H9 (cell line): ENCODE results near the gene TMEM253. TPM values are rescaled to one million over a fixed set of nuclear protein-coding genes. Genes with fewer than 3 reads are reported as not detected.

Source experiments
- DNase-seq: peaks from one replicate; pipeline ENCODE4 v3.0.0-alpha.2; 2017
- H2AFZ ChIP-seq: one replicate; pipeline ENCODE4 v1.6.1; 2013; ENCODE audit warnings: mild to moderate bottlenecking, low read length, control low read depth, moderate library complexity
- H2AK5ac ChIP-seq: 2 replicates; pipeline ENCODE4 v1.6.1; 2013; ENCODE audit warnings: low read length, control low read depth, mixed read lengths; ENCODE audit not compliant: insufficient read length
- H2BK120ac ChIP-seq: one replicate; pipeline ENCODE4 v1.6.1; 2013; ENCODE audit warnings: low read depth, mild to moderate bottlenecking, low read length, control low read depth, inconsistent platforms; ENCODE audit not compliant: poor library complexity, severe bottlenecking
- H2BK12ac ChIP-seq: 2 replicates; pipeline ENCODE4 v1.6.1; 2013; ENCODE audit warnings: low read length, control low read depth, mixed read lengths, low read depth; ENCODE audit not compliant: insufficient read length
- H2BK15ac ChIP-seq: 2 replicates; pipeline ENCODE4 v1.6.1; 2013; ENCODE audit warnings: low read depth, low read length, control low read depth
- H2BK20ac ChIP-seq: one replicate; pipeline ENCODE4 v1.6.1; 2013; ENCODE audit warnings: low read depth, mild to moderate bottlenecking, low read length, control low read depth, inconsistent platforms; ENCODE audit not compliant: poor library complexity, severe bottlenecking
- H2BK5ac ChIP-seq: 2 replicates; pipeline ENCODE4 v1.6.1; 2013; ENCODE audit warnings: low read length, control low read depth, mixed read lengths; ENCODE audit not compliant: insufficient read length
- H3K14ac ChIP-seq: 2 replicates; pipeline ENCODE4 v1.6.1; 2013; ENCODE audit warnings: low read length, control low read depth; ENCODE audit not compliant: insufficient read depth
- H3K18ac ChIP-seq: 2 replicates; pipeline ENCODE4 v1.6.1; 2013; ENCODE audit warnings: low read depth, mild to moderate bottlenecking, mixed read lengths, low read length, control low read depth; ENCODE audit not compliant: insufficient read length
- H3K23ac ChIP-seq: 2 replicates; pipeline ENCODE4 v1.6.1; 2013; ENCODE audit warnings: low read length, control low read depth, mixed read lengths, low read depth; ENCODE audit not compliant: insufficient read length
- H3K23me2 ChIP-seq: 2 replicates; pipeline ENCODE4 v1.6.1; 2013; ENCODE audit warnings: low read depth, mild to moderate bottlenecking, mixed read lengths, low read length, control low read depth; ENCODE audit not compliant: insufficient read length, poor library complexity, severe bottlenecking
- H3K27ac ChIP-seq: 2 replicates; pipeline ENCODE4 v1.5.1; 2013; ENCODE audit warnings: low read length, control low read depth, mixed read lengths, low read depth; ENCODE audit not compliant: insufficient read length
- H3K27me3 ChIP-seq: 2 replicates; pipeline ENCODE4 v1.6.1; 2013; ENCODE audit warnings: low read length, control low read depth, inconsistent platforms; ENCODE audit not compliant: insufficient read depth
- H3K4ac ChIP-seq: 2 replicates; pipeline ENCODE4 v1.6.1; 2013; ENCODE audit warnings: low read depth, mild to moderate bottlenecking, control low read depth, inconsistent platforms, low read length, moderate library complexity
- H3K4me1 ChIP-seq: 2 replicates; pipeline ENCODE4 v1.6.1; 2013; ENCODE audit warnings: low read length, control low read depth, inconsistent platforms; ENCODE audit not compliant: insufficient read depth
- H3K4me2 ChIP-seq: 2 replicates; pipeline ENCODE4 v1.6.1; 2013; ENCODE audit warnings: low read length, control low read depth, mixed read lengths; ENCODE audit not compliant: insufficient read length, insufficient read depth
- H3K56ac ChIP-seq: 2 replicates; pipeline ENCODE4 v1.6.1; 2013; ENCODE audit warnings: low read depth, mild to moderate bottlenecking, mixed read lengths, low read length, control low read depth; ENCODE audit not compliant: insufficient read length
- H3K79me1 ChIP-seq: 2 replicates; pipeline ENCODE4 v1.6.1; 2013; ENCODE audit warnings: low read depth, mild to moderate bottlenecking, moderate library complexity, low read length, control low read depth, inconsistent platforms; ENCODE audit not compliant: insufficient read depth, poor library complexity, severe bottlenecking
- H3K79me2 ChIP-seq: 2 replicates; pipeline ENCODE4 v1.6.1; 2013; ENCODE audit warnings: low read length, control low read depth, inconsistent platforms; ENCODE audit not compliant: insufficient read depth
- H3K9ac ChIP-seq: 2 replicates; pipeline ENCODE4 v1.6.1; 2013; ENCODE audit warnings: low read length, control low read depth, mixed read lengths; ENCODE audit not compliant: insufficient read length; ENCODE audit errors: extremely low read depth
- H3K9me3 ChIP-seq: one replicate; pipeline ENCODE4 v1.6.1; 2013; ENCODE audit warnings: low read depth, low read length, inconsistent platforms; ENCODE audit not compliant: control insufficient read depth
- H3T11ph ChIP-seq: one replicate; pipeline ENCODE4 v1.6.1; 2013; ENCODE audit warnings: mild to moderate bottlenecking, low read length, control low read depth, inconsistent platforms
- H4K20me1 ChIP-seq: one replicate; pipeline ENCODE4 v1.6.1; 2013; ENCODE audit not compliant: control insufficient read depth, insufficient read length, insufficient read depth
- H4K5ac ChIP-seq: 2 replicates; pipeline ENCODE4 v1.6.1; 2013; ENCODE audit warnings: low read depth, mild to moderate bottlenecking, mixed read lengths, low read length, control low read depth; ENCODE audit not compliant: insufficient read length
- H4K8ac ChIP-seq: replicated peaks from 2 replicates; pipeline ENCODE4 v1.6.1; 2013; ENCODE audit warnings: low read length, control low read depth, mixed read lengths, low read depth; ENCODE audit not compliant: insufficient read length
- H4K91ac ChIP-seq: 2 replicates; pipeline ENCODE4 v1.6.1; 2013; ENCODE audit warnings: low read depth, mild to moderate bottlenecking, moderate library complexity, mixed read lengths, low read length, control low read depth; ENCODE audit not compliant: insufficient read length
- H3K27ac Mint-ChIP-seq, 3 experiments: 2 replicates in 2 of 3; 3 replicates in 1 of 3; pipeline ENCODE4 v1.8.0; 2020 to 2021; ENCODE audit warnings: mixed read lengths in 3 of 3, mild to moderate bottlenecking in 1 of 3, moderate library complexity in 1 of 3
- H3K27me3 Mint-ChIP-seq: 2 replicates; pipeline ENCODE4 v1.8.0; 2021; ENCODE audit warnings: low read depth, mild to moderate bottlenecking, moderate library complexity, mixed read lengths
- H3K36me3 Mint-ChIP-seq, 3 experiments: 2 replicates in 2 of 3; 3 replicates in 1 of 3; pipeline ENCODE4 v1.8.0; 2020 to 2021; ENCODE audit warnings: low read depth in 3 of 3, mixed read lengths in 3 of 3; ENCODE audit not compliant: insufficient read depth in 1 of 3
- H3K4me1 Mint-ChIP-seq, 2 experiments: 2 replicates each; pipeline ENCODE4 v1.8.0; 2020; ENCODE audit warnings: mixed read lengths in 2 of 2
- H3K4me3 Mint-ChIP-seq, 2 experiments: 2 replicates in 1 of 2; 3 replicates in 1 of 2; pipeline ENCODE4 v1.8.0; 2020 to 2021; ENCODE audit warnings: mild to moderate bottlenecking in 2 of 2, mixed read lengths in 2 of 2, moderate library complexity in 1 of 2
- H3K9me3 Mint-ChIP-seq, 2 experiments: 2 replicates in 1 of 2; 3 replicates in 1 of 2; pipeline ENCODE4 v1.8.0; 2020; ENCODE audit warnings: mild to moderate bottlenecking in 2 of 2, mixed read lengths in 2 of 2, moderate library complexity in 1 of 2
- CTCF ChIP-seq: fragments of 200-600 bp; sonication (generic); conservative IDR thresholded peaks from 3 replicates; pipeline ENCODE4 v1.8.0; 2021; ENCODE audit warnings: antibody characterized with exemption, mild to moderate bottlenecking
- WGBS: extraction: QIAGEN DNeasy Blood & Tissue Kit; methylation state at CpG from one replicate; pipeline ENCODE4 v1.1.7; 2013; ENCODE audit warnings: missing lambda C conversion rate, low lambda C conversion rate, mixed read lengths; ENCODE audit not compliant: insufficient read length; ENCODE audit errors: extremely low coverage; 5-methylcytosine and 5-hydroxymethylcytosine counted together
- total RNA-seq: library from RNA; stranded (reverse); gene quantifications from 2 replicates; pipeline ENCODE4 v1.2.1, GENCODE V29; 2021

The TMEM253 gene
- total RNA-seq, 1 experiment from 2014 or later: 2.2 TPM

GRCh38 chr14:21059842-21060613 lies 40.8 kb upstream of the TMEM253 start:
- no peak overlapping the region for H3K9ac ChIP-seq
- no peak overlapping the region for H3K4me3 Mint-ChIP-seq
- peaks cover 2% of the 10 kb centered on the region; the same call in 1 of the 2 replicates for H3K27me3 Mint-ChIP-seq
- H2BK5ac ChIP-seq: no peak overlapping the region
- WGBS: no CpG with 5 or more reads among the region's 8 CpGs
- no peaks in the 10 kb centered on the region for H3K36me3 Mint-ChIP-seq
- H4K8ac ChIP-seq: no peak overlapping the region
- no peak overlapping the region for H2BK20ac ChIP-seq
- TF ChIP-seq CTCF: no peak
- H2BK12ac ChIP-seq: no peak overlapping the region
- no peak for DNase-seq
- H3T11ph ChIP-seq: no peak overlapping the region
- H3K4me2 ChIP-seq: no peak overlapping the region
- H4K91ac ChIP-seq: no peak overlapping the region
- H4K20me1 ChIP-seq: no peaks in the 10 kb centered on the region
- no peak overlapping the region for H2BK120ac ChIP-seq
- no peak overlapping the region for H3K56ac ChIP-seq
- H2AK5ac ChIP-seq: no peak overlapping the region
- H3K23me2 ChIP-seq: no peaks in the 10 kb centered on the region
- H3K27me3 ChIP-seq: no peaks in the 10 kb centered on the region
- no peaks in the 10 kb centered on the region for H3K9me3 ChIP-seq
- H3K23ac ChIP-seq: no peak overlapping the region
- no peak overlapping the region for H2AFZ ChIP-seq
- no peak overlapping the region for H3K4ac ChIP-seq
- H4K5ac ChIP-seq: no peak overlapping the region
- H3K4me1 Mint-ChIP-seq: peaks cover 15% of the 10 kb centered on the region in 2 experiments
- H3K27ac ChIP-seq: no peak overlapping the region
- H3K79me1 ChIP-seq: no peaks in the 10 kb centered on the region
- no peaks in the 10 kb centered on the region for H3K9me3 Mint-ChIP-seq
- H2BK15ac ChIP-seq: no peak overlapping the region
- no peaks in the 10 kb centered on the region; the same call in 1 of the 2 replicates for H3K4me1 ChIP-seq
- no peak overlapping the region for H3K18ac ChIP-seq
- H3K27ac Mint-ChIP-seq: no peak overlapping the region
- H3K14ac ChIP-seq: no peak overlapping the region
- H3K79me2 ChIP-seq: no peaks in the 10 kb centered on the region
